ENCODE results near the gene AUH.

GRCh38 chr9:91347377-91347776 is 14.3 kb downstream of the AUH start:
- TF ChIP-seq, protein P1, sequence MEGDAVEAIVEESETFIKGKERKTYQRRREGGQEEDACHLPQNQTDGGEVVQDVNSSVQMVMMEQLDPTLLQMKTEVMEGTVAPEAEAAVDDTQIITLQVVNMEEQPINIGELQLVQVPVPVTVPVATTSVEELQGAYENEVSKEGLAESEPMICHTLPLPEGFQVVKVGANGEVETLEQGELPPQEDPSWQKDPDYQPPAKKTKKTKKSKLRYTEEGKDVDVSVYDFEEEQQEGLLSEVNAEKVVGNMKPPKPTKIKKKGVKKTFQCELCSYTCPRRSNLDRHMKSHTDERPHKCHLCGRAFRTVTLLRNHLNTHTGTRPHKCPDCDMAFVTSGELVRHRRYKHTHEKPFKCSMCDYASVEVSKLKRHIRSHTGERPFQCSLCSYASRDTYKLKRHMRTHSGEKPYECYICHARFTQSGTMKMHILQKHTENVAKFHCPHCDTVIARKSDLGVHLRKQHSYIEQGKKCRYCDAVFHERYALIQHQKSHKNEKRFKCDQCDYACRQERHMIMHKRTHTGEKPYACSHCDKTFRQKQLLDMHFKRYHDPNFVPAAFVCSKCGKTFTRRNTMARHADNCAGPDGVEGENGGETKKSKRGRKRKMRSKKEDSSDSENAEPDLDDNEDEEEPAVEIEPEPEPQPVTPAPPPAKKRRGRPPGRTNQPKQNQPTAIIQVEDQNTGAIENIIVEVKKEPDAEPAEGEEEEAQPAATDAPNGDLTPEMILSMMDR (IDR thresholded peaks at IDR 0.05): no peak
- TF ChIP-seq POLR2AphosphoS5 (IDR thresholded peaks at IDR 0.05) (no peak), POLR2A (IDR thresholded peaks at IDR 0.05) (no peak)
